CD14-positive monocyte (primary cell): ENCODE measurements around the gene USP43. TPM values are rescaled to one million over a fixed set of nuclear protein-coding genes. Genes with fewer than 3 reads are reported as not detected.

Experiments
- DNase-seq, 3 donors: peaks; one replicate each; pipeline ENCODE4 v3.0.0-alpha.2; 2011 to 2022
- H2AFZ ChIP-seq: 2 replicates; pipeline ENCODE4 v1.6.0; 2012; ENCODE audit warnings: mild to moderate bottlenecking, low read depth, low read length, inconsistent platforms; ENCODE audit not compliant: insufficient read depth, poor library complexity, severe bottlenecking
- H3K27ac ChIP-seq, 2 donors: 1 replicate in 1 of 2; 2 replicates in 1 of 2; pipeline ENCODE4 v1.5.1; 2012 to 2013; ENCODE audit warnings: low read length in 2 of 2, control low read depth in 1 of 2, inconsistent platforms in 1 of 2, low read depth in 1 of 2, mild to moderate bottlenecking in 1 of 2
- H3K27me3 ChIP-seq, 2 donors: one replicate each; pipeline versions ENCODE4 v1.6.0 to v1.6.1; 2011 to 2013; ENCODE audit warnings: low read length in 2 of 2; ENCODE audit not compliant: control insufficient read depth in 2 of 2, insufficient read depth in 2 of 2
- H3K36me3 ChIP-seq, 2 donors: replicated peaks in 1 of 2; 1 replicate in 1 of 2; 2 replicates in 1 of 2; pipeline versions ENCODE4 v1.5.1 to v1.6.1; 2012 to 2013; ENCODE audit warnings: low read length in 2 of 2, control low read depth in 1 of 2, inconsistent platforms in 1 of 2, mild to moderate bottlenecking in 1 of 2; ENCODE audit not compliant: insufficient read depth in 2 of 2, control insufficient read depth in 1 of 2
- H3K4me1 ChIP-seq, 2 donors: 1 replicate in 1 of 2; 2 replicates in 1 of 2; pipeline versions ENCODE4 v1.5.1 to v1.6.1; 2012 to 2013; ENCODE audit warnings: low read length in 2 of 2, control low read depth in 1 of 2, inconsistent platforms in 1 of 2, mild to moderate bottlenecking in 1 of 2, moderate library complexity in 1 of 2; ENCODE audit not compliant: insufficient read depth in 2 of 2, control insufficient read depth in 1 of 2
- H3K4me2 ChIP-seq: replicated peaks from 2 replicates; pipeline ENCODE3; 2012; ENCODE audit warnings: low read length, moderate library complexity, mild to moderate bottlenecking; ENCODE audit not compliant: poor library complexity, severe bottlenecking; ENCODE audit errors: extremely low read depth
- H3K4me3 ChIP-seq, 3 experiments: fragments of 200-600 bp in 1 of 3; sonication (generic) in 1 of 3; replicated peaks in 1 of 3; 1 replicate in 2 of 3; 2 replicates in 1 of 3; pipeline ENCODE4 v1.5.1; 2011 to 2013; ENCODE audit warnings: low read length in 3 of 3, mild to moderate bottlenecking in 3 of 3, control low read depth in 2 of 3, low read depth in 2 of 3, inconsistent platforms in 1 of 3, moderate library complexity in 1 of 3
- H3K79me2 ChIP-seq: 2 replicates; pipeline ENCODE4 v1.6.0; 2012; ENCODE audit warnings: mild to moderate bottlenecking, control low read depth, inconsistent platforms, low read length, moderate library complexity; ENCODE audit not compliant: insufficient read depth
- H3K9ac ChIP-seq: 2 replicates; pipeline ENCODE4 v1.6.0; 2017; ENCODE audit warnings: low read length, mild to moderate bottlenecking; ENCODE audit not compliant: insufficient read depth, poor library complexity, severe bottlenecking
- H3K9me3 ChIP-seq, 2 donors: replicated peaks in 1 of 2; 1 replicate in 1 of 2; 2 replicates in 1 of 2; pipeline versions ENCODE4 v1.5.1 to v1.6.1; 2012 to 2013; ENCODE audit warnings: low read length in 2 of 2, control low read depth in 1 of 2; ENCODE audit not compliant: control insufficient read depth in 1 of 2, insufficient read depth in 1 of 2
- H4K20me1 ChIP-seq: 2 replicates; pipeline ENCODE4 v1.6.0; 2012; ENCODE audit warnings: mild to moderate bottlenecking, low read length, control low read depth, moderate library complexity; ENCODE audit not compliant: insufficient read depth
- H3K27ac Mint-ChIP-seq, 7 donors: one replicate each; pipeline ENCODE4 v1.8.0; 2020; ENCODE audit warnings: mild to moderate bottlenecking in 7 of 7, mixed read lengths in 7 of 7, moderate library complexity in 6 of 7, inconsistent platforms in 2 of 7
- H3K27me3 Mint-ChIP-seq, 3 donors: one replicate each; pipeline ENCODE4 v1.8.0; 2021 to 2022; ENCODE audit warnings: low read depth in 3 of 3, mild to moderate bottlenecking in 3 of 3, mixed read lengths in 3 of 3, moderate library complexity in 3 of 3, inconsistent platforms in 1 of 3
- H3K36me3 Mint-ChIP-seq, 2 donors: one replicate each; pipeline ENCODE4 v1.8.0; 2020; ENCODE audit warnings: mixed read lengths in 2 of 2, inconsistent platforms in 1 of 2, mild to moderate bottlenecking in 1 of 2
- H3K4me1 Mint-ChIP-seq: one replicate; pipeline ENCODE4 v1.8.0; 2020; ENCODE audit warnings: mild to moderate bottlenecking, mixed read lengths
- H3K4me3 Mint-ChIP-seq, 2 donors: one replicate each; pipeline ENCODE4 v1.8.0; 2020; ENCODE audit warnings: mild to moderate bottlenecking in 2 of 2, mixed read lengths in 2 of 2, moderate library complexity in 1 of 2
- H3K9me3 Mint-ChIP-seq, 7 donors: one replicate each; pipeline ENCODE4 v1.8.0; 2020 to 2022; ENCODE audit warnings: mixed read lengths in 7 of 7, mild to moderate bottlenecking in 6 of 7, moderate library complexity in 6 of 7, inconsistent platforms in 2 of 7
- WGBS: methylation state at CpG from one replicate; pipeline ENCODE4 v1.1.5; 2013; ENCODE audit warnings: missing lambda C conversion rate; ENCODE audit not compliant: insufficient coverage; 5-methylcytosine and 5-hydroxymethylcytosine counted together
- intact Hi-C, 2 donors: fragments of 100-400 bp; cut with micrococcal nuclease; formaldehyde crosslinking; loops; one replicate each; pipeline versions ENCODE4 v1.15.0 to v1.15.1; 2023
- polyA plus RNA-seq, 3 donors: library from polyadenylated mRNA; depleted of rRNA in 1 of 3; unstranded in 2 of 3; stranded (reverse) in 1 of 3; fragments of 300-500 nt in 2 of 3; fragments of >200 nt in 1 of 3; fragmentation: Illumina TruSeq in 2 of 3; gene quantifications; 1 replicate in 2 of 3; 2 replicates in 1 of 3; pipeline ENCODE4 v1.2.3, GENCODE V29; 2012 to 2021
- TF ChIP-seq, protein P1 (sequence below): fragments of 200-600 bp; IDR thresholded peaks from one replicate; pipeline ENCODE4 v1.8.0; 2022; ENCODE audit warnings: antibody characterized with exemption, mild to moderate bottlenecking

Gene USP43
- polyA plus RNA-seq, 3 donors: 0.05 to 0.57 TPM; not detected in 1

DNA sequence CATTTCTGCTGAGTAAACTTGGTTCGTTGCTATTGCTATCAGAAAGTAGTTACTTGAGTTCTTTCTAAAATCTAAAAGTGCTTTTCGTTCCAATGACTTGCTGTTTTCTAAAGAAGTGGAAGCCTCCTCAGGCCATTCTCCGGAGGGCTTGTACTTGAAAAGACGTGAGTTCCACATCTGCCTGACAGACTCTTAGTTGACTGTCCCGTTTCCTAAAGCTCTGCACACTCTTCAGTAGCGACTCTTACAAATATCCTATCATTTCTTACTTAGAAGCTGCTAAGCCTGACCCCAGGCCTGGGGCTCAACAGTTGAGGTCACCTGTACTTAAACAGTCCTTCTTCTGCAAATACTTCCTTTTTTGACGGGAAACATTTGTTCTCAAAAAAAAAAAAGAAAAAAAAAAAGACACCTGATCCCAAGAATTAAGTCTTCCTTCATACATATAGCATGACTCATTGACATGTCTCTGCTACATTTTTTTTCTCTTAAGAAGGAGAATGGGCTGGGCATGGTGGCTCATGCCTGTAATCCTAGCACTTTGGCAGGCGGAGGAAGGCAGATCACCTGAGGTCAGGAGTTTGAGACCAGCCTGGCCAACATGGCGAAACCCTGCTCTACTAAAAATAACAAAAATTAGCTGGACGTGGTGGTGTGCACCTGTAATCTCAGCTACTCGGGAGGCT, 84.6 kb downstream of the USP43 start:
- peaks cover 0 to 4% (median 2%) of the 10 kb centered on the region in 3 donors for H3K27me3 Mint-ChIP-seq
- H3K36me3 Mint-ChIP-seq: no peaks in the 10 kb centered on the region
- no peak overlapping the region for H2AFZ ChIP-seq
- peaks cover 12% of the 10 kb centered on the region for H3K4me1 Mint-ChIP-seq
- 95% methylated on average over 9 of the region's 11 CpGs for WGBS
- no peak for DNase-seq
- H3K4me3 Mint-ChIP-seq: no peak overlapping the region
- no peaks in the 10 kb centered on the region for H3K79me2 ChIP-seq
- H3K27ac ChIP-seq: no peak overlapping the region
- H3K27ac Mint-ChIP-seq: no peak overlapping the region
- no peaks in the 10 kb centered on the region for H3K36me3 ChIP-seq
- no peaks in the 10 kb centered on the region for H3K27me3 ChIP-seq
- no peak overlapping the region for H3K4me2 ChIP-seq
- TF ChIP-seq, protein P1, sequence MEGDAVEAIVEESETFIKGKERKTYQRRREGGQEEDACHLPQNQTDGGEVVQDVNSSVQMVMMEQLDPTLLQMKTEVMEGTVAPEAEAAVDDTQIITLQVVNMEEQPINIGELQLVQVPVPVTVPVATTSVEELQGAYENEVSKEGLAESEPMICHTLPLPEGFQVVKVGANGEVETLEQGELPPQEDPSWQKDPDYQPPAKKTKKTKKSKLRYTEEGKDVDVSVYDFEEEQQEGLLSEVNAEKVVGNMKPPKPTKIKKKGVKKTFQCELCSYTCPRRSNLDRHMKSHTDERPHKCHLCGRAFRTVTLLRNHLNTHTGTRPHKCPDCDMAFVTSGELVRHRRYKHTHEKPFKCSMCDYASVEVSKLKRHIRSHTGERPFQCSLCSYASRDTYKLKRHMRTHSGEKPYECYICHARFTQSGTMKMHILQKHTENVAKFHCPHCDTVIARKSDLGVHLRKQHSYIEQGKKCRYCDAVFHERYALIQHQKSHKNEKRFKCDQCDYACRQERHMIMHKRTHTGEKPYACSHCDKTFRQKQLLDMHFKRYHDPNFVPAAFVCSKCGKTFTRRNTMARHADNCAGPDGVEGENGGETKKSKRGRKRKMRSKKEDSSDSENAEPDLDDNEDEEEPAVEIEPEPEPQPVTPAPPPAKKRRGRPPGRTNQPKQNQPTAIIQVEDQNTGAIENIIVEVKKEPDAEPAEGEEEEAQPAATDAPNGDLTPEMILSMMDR: no peak
- peaks cover 6 to 7% of the 10 kb centered on the region in 2 donors for H3K4me1 ChIP-seq
- intact Hi-C loops: no loop called here
- no peak overlapping the region for H3K4me3 ChIP-seq
- peaks cover 0 to 5% (median 2%) of the 10 kb centered on the region in 7 donors for H3K9me3 Mint-ChIP-seq
- no peaks in the 10 kb centered on the region for H3K9me3 ChIP-seq
- H3K9ac ChIP-seq: no peak overlapping the region
- H4K20me1 ChIP-seq: no peaks in the 10 kb centered on the region

DNA sequence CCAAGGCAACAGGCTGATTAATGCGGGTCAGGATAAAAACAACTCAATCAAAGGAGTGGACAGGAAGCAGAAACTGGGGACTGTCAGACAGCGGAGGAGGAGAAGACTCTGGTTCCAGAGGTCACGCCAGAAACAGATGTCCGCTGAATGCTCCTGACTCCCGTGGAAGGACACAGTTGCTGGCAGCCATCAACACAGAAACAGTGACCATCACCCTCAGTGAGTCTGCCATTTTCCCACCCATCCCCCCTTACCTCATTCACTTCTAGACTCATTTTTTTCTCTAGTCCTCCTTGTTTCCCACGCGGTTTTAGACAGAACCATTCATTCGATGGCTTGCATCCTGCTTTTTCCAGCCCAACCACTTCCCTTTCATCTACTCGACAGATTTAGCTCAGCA, 105.2 kb downstream of the USP43 start:
- no peak for DNase-seq
- H3K4me3 Mint-ChIP-seq: no peak overlapping the region
- Histone ChIP-seq H3K27me3 (peaks cover 3 to 4% of the 10 kb centered on the region in 2 donors), H3K9ac (no peak overlapping the region), H4K20me1 (no peaks in the 10 kb centered on the region), H3K27ac (no peak overlapping the region), H3K4me1 (no peaks in the 10 kb centered on the region), H2AFZ (no peak overlapping the region), H3K9me3 (no peaks in the 10 kb centered on the region), H3K36me3 (no peaks in the 10 kb centered on the region), H3K4me2 (no peak overlapping the region), H3K4me3 (no peak overlapping the region), H3K79me2 (no peaks in the 10 kb centered on the region)
- H3K27ac Mint-ChIP-seq: no peak overlapping the region
- intact Hi-C loops: no loop called here
- no peaks in the 10 kb centered on the region for H3K36me3 Mint-ChIP-seq
- TF ChIP-seq, protein P1: no peak
- whole genome bisulfite sequencing: 47% methylated on average over 8 of the region's 9 CpGs
- H3K9me3 Mint-ChIP-seq: peaks cover 0 to 2% (median 0%) of the 10 kb centered on the region in 7 donors
- H3K4me1 Mint-ChIP-seq: no peaks in the 10 kb centered on the region
- peaks cover 11 to 35% (median 25%) of the 10 kb centered on the region in 3 donors for H3K27me3 Mint-ChIP-seq
